Astrocyte (in vitro differentiated cells and primary cell): ENCODE results near the gene CCDC3.

ENCODE experiments used
- CTCF ChIP-seq: IDR thresholded peaks from 2 replicates; pipeline ENCODE4 v1.5.1; 2011; ENCODE audit warnings: low read depth, mild to moderate bottlenecking, inconsistent platforms, low read length, moderate library complexity; ENCODE audit not compliant: insufficient read depth
- EZH2 ChIP-seq: IDR thresholded peaks from 2 replicates; pipeline ENCODE4 v1.6.1; 2012; ENCODE audit warnings: mild to moderate bottlenecking, low read length, inconsistent platforms; ENCODE audit not compliant: insufficient read depth

GRCh38 chr10:13047529-13048206, 46.2 kb upstream of the CCDC3 start:
- no peak for TF ChIP-seq CTCF
- no peak for TF ChIP-seq EZH2
